Superior temporal gyrus (tissue), 1 donor: ENCODE results near the gene TNK1.
"Not testable (repeated sequence)": the region's sequence is repeated elsewhere in the genome, so short reads cannot be mapped to it uniquely, and the experiment has no call there.

Experiments used
- DNase-seq: peaks from one replicate; pipeline ENCODE4 v3.0.0-alpha.2; 2016; ENCODE audit errors: extremely low spot score

The TNK1 gene

GRCh38 chr17:7380855-7381683 is at the start of gene TNK1:
Gene TNK1 (plus strand): TSS chr17:7381089. CDS start chr17:7382927, 1,838 bp downstream.
- DNase-seq, result no peak

DNA sequence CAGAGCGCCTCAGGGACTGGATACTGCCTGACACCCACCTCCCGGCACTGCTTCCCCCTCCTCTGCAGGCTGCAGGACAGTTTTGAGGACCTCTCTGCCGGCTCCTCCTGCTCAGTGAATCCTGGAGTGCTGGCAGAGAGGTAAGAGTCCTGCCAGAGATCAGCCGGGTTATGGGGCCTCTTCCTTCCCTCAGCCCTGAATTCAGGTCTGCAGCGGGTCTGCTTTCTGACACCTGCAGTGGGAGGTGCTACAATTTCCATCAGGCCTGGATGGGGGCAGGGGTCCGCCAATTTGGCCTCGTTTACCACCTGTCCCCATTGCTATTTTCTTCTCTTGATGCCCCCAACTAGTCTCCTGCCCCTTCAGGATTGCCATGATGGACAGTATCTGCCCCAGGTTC is 48.8 kb upstream of the TNK1 start:
- no peak for DNase-seq

DNA sequence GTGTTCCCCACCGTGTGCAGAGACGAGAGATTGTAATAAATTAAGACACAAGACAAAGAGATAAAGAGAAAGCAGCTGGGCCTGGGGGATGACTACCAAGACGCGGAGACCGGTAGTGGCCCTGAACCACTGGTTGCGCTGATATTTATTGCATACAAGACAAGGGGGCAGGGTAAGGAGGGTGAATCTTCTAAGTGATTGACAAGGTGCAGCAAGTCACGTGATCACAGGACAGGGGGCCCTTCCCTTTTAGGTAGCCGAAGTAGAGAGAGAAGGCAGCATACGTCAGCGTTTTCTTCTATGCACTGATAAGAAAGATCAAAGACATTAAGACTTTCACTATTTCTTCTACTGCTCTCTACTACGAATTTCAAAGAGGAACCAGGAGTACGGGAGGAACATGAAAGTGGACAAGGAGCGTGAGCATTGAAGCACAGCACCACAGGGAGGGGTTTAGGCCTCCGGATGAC is 48.3 kb upstream of the TNK1 start:
- DNase-seq, result not testable (repeated sequence)

DNA sequence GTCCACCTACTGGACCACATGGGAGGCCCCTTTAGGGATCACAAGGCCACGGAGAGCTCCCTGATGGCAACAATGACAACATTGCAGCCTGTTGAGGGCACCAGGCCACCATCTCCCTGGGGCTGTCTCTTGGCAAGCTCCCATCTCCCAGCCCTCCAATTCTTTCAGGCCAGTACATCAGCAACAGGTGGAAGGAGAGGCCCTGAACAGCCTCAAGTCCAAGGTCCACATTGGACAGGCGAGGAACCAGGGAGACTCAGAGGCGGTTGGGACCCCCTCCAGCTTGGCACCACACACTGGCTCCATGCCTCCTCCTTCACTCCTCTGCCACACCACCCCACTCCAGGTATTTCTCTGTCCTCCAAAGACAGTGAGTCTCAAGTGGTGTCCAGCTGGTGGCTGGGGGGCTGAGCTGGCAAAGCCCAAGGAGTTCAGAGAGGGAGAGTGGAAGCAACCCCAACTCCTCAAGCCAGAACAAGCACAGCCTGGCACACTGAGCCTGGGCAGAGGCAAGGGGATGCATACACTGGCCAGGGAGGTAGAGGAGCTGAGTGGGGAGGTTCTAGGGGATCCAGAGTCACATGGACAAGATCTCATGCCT is 45.9 kb upstream of the TNK1 start:
- no peak for DNase-seq

- DNase-seq, result not testable (repeated sequence)
These were observed 45.1 kb upstream of the TNK1 start for GRCh38 chr17:7335765-7336164.

GRCh38 chr17:7336240-7337175 is 44.4 kb upstream of the TNK1 start, which contains the start of gene ACAP1:
Gene ACAP1 (plus strand): TSS chr17:7336529. CDS start chr17:7336735, 206 bp downstream.
- DNase-seq, result no peak

- DNase-seq, result not testable (repeated sequence)
These were observed 43.3 kb upstream of the TNK1 start for GRCh38 chr17:7337600-7337999.

DNA sequence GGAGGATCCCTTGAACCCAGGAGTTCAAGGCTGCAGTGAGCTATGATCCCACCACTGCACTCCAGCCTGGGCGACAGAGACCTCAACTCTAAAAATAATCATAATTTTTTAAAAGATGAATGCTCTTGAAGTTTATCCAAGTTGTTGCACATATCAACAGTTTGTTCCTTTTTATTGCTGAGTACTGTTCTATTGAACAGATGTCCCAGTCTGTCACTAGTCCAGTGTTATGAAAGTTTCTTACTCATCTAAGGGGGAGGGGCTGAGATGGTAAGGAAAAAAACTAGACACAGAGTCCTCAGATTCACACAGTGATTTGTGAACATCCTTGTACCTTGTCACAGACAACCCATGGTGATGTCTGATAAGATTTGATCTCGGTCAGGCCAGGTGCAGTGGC is 40.7 kb upstream of the TNK1 start:
- DNase-seq, result peak; percentile 15

DNA sequence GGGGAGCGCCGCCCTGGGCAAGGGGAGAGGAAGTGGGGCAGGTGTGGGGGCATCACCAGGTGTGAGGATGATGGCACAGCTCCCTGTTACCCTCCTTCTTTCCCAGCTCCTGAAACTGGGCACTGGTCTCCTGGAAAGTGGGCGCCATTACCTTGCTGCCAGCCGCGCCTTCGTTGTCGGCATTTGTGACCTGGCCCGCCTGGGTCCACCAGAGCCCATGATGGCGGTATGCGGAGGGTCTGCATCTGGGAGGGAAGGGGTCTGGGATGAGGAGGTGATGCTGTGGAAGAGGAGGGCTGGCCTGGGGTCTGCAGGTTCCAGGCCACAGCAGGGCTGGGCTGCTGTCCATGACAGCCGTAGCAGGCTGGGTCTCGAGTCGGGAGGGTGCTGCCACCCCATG is 39.0 kb upstream of the TNK1 start:
- no peak for DNase-seq

DNA sequence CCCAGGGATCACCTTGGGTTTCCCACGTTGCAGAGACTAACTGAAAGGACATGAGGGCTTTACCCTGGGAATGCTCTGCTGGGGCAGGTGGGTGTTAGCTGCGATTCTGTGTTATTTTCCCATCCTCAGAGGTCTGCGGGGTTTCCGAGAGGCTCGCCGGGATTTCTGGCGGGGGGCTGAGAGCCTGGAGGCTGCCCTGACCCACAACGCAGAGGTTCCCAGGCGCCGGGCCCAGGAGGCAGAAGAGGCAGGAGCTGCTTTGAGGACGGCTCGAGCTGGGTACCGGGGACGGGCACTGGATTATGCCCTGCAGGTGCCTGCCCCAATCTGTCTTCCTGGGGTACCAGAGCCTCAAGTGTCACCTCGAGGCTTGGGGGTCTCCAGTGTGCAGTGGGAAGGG is 37.6 kb upstream of the TNK1 start:
- DNase-seq, result no peak

DNA sequence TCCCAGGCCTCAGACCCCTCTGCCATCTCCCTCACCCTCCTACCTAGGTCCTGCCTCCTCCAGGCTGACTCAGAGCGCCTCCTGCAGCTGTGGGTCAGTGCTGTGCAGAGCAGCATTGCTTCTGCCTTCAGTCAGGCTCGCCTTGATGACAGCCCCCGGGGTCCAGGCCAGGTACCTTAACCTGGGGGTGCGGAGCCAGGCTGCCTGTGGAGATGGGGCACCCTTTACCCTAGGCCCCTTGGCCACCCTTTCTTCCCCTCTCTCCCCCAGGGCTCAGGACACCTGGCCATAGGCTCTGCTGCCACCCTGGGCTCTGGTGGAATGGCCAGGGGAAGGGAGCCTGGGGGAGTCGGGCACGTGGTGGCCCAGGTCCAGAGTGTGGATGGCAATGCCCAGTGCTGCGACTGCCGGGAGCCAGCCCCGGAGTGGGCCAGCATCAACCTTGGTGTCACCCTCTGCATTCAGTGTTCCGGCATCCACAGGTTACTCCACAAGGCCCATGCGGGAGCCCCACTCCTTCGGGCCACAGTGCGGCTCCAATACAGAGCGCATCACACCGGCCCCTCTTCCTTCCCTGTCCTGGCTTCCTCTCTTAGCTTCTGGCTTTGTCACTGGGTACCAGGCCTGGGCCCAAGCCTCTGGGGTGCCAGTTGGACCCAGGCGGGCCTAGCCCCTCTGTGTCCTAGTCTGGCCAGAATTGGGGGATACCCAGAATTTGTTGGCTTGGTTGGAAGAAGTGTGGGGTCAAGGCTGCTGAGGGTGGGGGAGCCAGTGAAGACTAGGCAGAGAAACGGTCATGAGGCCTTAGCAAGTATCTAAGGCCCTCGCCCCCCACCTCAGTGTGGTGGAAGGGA is 33.9 kb upstream of the TNK1 start:
- DNase-seq, result no peak

GRCh38 chr17:7347630-7348477 is 33.0 kb upstream of the TNK1 start:
- DNase-seq, result no peak

- no peak for DNase-seq
These were observed 32.2 kb upstream of the TNK1 start for GRCh38 chr17:7348478-7349242.

DNA sequence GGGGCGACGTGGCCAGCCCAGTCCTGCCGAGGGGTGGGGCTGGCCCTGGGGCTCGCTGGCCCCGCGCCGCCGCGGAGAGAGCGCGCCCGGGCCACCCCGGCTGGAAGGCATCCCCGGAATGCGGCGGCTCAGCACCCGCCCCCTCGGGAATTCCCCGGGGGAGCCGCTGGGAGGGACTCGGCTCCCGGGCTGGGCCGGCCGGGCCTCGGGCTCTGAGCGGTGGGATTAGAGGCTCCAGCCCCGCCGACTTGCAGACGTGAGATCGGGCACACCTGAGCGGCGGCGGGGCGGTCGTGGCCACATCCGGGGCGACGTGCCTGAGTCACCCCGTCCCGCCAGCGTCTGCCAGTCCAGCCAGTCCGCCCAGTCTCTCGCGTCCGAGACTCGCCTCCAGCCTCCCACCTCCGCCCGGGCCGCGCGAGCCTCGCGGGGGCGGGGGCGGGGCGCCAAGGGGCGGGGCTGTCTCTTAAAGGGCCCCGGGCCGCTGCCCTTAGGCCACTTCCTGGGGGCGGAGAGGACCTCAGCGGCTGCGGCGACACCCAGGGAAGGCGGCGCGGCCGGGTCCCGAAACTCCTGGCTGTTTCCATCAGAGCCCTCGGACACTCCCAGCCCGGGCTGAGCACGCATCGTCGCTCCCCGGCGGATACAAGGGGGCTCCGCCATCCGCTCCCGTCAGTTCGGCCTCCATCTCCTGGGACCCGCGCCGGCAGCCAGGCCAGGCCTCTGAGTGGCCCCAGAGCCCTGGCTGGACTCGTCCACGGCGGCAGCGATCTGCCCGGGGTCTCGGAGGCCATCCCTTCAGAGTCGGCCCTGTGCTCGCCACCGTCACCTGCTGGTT is 29.0 kb upstream of the TNK1 start, which contains the start of gene KCTD11:
Gene KCTD11 (plus strand): TSS at position 498 of the 838 bp plus-strand sequence.
- DNase-seq, result peak; percentile 75

- DNase-seq, result no peak
These were observed 28.4 kb upstream of the TNK1 start for GRCh38 chr17:7352503-7352889.

- no peak for DNase-seq
These were observed 27.8 kb upstream of the TNK1 start for GRCh38 chr17:7352910-7353635.

- peak; percentile 15 for DNase-seq
These were observed 26.5 kb upstream of the TNK1 start for GRCh38 chr17:7354262-7354843.
